ENCODE data around the gene LYST. TPM values are rescaled to one million over a fixed set of nuclear protein-coding genes. Genes with fewer than 3 reads are reported as not detected.
"Not testable (repeated sequence)": the region's sequence is repeated elsewhere in the genome, so short reads cannot be mapped to it uniquely, and the experiment has no call there.

LYST gene
- total RNA-seq, 4 donors from 2014 or later: 27.8 to 128 (median 41.3) TPM

- DNase-seq (ENCODE audit: low spot score): no peak
- ATAC-seq (ENCODE audit: low FRiP score): no peak
- TF ChIP-seq, protein P1, sequence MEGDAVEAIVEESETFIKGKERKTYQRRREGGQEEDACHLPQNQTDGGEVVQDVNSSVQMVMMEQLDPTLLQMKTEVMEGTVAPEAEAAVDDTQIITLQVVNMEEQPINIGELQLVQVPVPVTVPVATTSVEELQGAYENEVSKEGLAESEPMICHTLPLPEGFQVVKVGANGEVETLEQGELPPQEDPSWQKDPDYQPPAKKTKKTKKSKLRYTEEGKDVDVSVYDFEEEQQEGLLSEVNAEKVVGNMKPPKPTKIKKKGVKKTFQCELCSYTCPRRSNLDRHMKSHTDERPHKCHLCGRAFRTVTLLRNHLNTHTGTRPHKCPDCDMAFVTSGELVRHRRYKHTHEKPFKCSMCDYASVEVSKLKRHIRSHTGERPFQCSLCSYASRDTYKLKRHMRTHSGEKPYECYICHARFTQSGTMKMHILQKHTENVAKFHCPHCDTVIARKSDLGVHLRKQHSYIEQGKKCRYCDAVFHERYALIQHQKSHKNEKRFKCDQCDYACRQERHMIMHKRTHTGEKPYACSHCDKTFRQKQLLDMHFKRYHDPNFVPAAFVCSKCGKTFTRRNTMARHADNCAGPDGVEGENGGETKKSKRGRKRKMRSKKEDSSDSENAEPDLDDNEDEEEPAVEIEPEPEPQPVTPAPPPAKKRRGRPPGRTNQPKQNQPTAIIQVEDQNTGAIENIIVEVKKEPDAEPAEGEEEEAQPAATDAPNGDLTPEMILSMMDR (IDR thresholded peaks at IDR 0.05): no peak
Measured at GRCh38 chr1:235644693-235645305, 221.9 kb downstream of the LYST start.

DNA sequence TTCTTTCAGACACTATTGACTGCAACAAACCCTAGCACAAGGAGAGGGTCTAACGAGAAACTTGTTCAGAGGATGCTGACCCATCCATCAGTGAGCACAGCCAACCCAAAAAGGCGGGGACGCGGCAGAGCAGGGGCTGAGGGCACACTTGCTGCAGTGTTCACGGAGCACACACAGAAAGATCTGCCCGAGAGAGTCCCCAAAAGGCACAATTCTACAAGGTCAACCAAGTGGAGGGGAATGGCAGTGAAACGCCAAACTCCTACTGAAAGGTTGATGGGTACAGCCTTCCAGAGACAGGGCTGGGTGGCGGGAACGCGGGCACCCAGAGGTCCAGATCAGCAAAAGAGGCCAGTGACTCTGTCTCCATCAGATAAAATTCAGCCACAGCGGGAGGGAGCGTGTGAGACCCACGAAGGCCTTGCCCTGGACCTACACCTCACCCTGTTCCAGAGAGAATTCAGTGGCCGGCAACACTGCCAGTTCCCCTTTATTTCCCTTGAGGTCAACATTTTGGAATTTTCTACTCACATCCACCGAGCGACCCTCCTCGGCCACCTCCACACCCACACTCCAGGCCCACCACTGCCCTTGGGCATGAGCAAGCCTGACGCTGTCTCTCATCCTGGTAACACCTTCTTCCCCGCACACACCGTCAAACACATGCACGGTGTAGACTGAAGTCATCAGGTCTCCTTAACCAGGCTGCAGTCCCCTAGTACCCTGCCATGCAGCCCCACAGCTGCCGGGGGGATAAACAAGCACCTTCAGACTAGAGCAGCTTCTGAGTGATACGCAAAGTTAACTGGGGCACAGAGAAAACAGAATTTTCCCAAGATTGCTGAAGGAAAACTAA is 222.6 kb downstream of the LYST start:
- DNase-seq (ENCODE audit: low spot score) (no peak), ATAC-seq (ENCODE audit: low FRiP score) (no peak)
- TF ChIP-seq, protein P1 (IDR thresholded peaks at IDR 0.05): no peak

- TF ChIP-seq, protein P1 (IDR thresholded peaks at IDR 0.05): no peak
- no peak for ATAC-seq (ENCODE audit: low FRiP score)
- no peak for DNase-seq (ENCODE audit: low spot score)
Measured at GRCh38 chr1:235642943-235643371, 223.7 kb downstream of the LYST start.

GRCh38 chr1:235642011-235642942 is 224.4 kb downstream of the LYST start:
- ATAC-seq (ENCODE audit: low FRiP score) (no peak), DNase-seq (ENCODE audit: low spot score) (no peak)

GRCh38 chr1:235640580-235640979 is 226.1 kb downstream of the LYST start:
- TF ChIP-seq, protein P1 (IDR thresholded peaks at IDR 0.05): no peak
- DNase-seq (ENCODE audit: low spot score): no peak
- ATAC-seq (ENCODE audit: low FRiP score): no peak

More at GRCh38 chr1:235642011-235642942, 224.4 kb downstream of the LYST start:
- TF ChIP-seq, protein P1 (IDR thresholded peaks at IDR 0.05): no peak

GRCh38 chr1:235639226-235640205 is 227.2 kb downstream of the LYST start:
- TF ChIP-seq, protein P1 (IDR thresholded peaks at IDR 0.05): no peak
- DNase-seq (ENCODE audit: low spot score) (no peak), ATAC-seq (ENCODE audit: low FRiP score) (no peak)

- not testable (repeated sequence) for DNase-seq (ENCODE audit: low spot score)
Measured at GRCh38 chr1:235638612-235639011, 228.1 kb downstream of the LYST start.

More at GRCh38 chr1:235638612-235639011, 228.1 kb downstream of the LYST start:
- not testable (repeated sequence) for ATAC-seq (ENCODE audit: low FRiP score)
